Coronary artery (tissue), 2 donors: ENCODE data around the gene HOXC12.

Experiments
- DNase-seq: peaks from one replicate; pipeline ENCODE4 v3.0.0-alpha.2; 2017; ENCODE audit warnings: low spot score
- H3K27ac ChIP-seq, 2 donors: fragments of 200-600 bp; sonication (generic); one replicate each; pipeline ENCODE4 v1.5.1; 2016 to 2019
- H3K4me3 ChIP-seq: fragments of 200-600 bp; sonication (generic); 2 replicates; pipeline ENCODE4 v1.5.1; 2016; ENCODE audit warnings: mild to moderate bottlenecking, moderate library complexity
- TF ChIP-seq, protein P1 (sequence below): fragments of 200-600 bp; sonication (generic); IDR thresholded peaks from one replicate; pipeline ENCODE4 v1.5.1; 2019; ENCODE audit warnings: antibody characterized with exemption

Gene HOXC12

DNA sequence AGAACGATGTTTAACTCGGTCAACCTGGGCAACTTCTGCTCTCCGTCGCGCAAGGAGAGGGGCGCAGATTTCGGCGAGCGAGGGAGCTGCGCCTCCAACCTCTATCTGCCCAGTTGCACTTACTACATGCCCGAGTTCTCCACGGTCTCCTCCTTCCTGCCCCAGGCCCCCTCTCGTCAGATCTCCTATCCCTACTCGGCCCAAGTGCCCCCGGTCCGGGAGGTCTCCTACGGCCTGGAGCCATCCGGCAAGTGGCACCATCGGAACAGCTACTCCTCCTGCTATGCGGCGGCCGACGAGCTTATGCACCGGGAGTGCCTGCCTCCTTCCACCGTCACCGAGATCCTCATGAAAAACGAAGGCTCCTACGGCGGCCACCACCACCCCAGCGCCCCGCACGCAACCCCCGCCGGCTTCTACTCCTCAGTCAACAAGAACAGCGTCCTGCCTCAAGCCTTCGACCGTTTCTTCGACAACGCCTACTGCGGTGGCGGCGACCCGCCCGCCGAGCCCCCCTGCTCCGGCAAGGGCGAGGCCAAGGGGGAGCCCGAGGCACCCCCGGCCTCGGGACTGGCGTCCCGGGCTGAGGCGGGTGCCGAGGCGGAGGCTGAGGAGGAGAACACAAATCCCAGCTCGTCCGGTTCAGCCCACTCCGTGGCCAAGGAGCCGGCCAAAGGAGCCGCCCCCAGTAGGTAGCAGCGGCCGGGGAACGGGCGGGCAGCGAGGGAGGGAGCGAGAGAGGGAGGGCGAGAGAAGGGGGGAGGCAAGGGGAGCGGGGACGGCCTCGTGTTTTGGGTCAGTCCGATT, 18.7 kb downstream of the HOXC12 start:
- no peak for DNase-seq
- peak overlapping the region; percentile 63 for H3K4me3 ChIP-seq
- TF ChIP-seq, protein P1, sequence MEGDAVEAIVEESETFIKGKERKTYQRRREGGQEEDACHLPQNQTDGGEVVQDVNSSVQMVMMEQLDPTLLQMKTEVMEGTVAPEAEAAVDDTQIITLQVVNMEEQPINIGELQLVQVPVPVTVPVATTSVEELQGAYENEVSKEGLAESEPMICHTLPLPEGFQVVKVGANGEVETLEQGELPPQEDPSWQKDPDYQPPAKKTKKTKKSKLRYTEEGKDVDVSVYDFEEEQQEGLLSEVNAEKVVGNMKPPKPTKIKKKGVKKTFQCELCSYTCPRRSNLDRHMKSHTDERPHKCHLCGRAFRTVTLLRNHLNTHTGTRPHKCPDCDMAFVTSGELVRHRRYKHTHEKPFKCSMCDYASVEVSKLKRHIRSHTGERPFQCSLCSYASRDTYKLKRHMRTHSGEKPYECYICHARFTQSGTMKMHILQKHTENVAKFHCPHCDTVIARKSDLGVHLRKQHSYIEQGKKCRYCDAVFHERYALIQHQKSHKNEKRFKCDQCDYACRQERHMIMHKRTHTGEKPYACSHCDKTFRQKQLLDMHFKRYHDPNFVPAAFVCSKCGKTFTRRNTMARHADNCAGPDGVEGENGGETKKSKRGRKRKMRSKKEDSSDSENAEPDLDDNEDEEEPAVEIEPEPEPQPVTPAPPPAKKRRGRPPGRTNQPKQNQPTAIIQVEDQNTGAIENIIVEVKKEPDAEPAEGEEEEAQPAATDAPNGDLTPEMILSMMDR: no peak
- no peak overlapping the region for H3K27ac ChIP-seq

DNA sequence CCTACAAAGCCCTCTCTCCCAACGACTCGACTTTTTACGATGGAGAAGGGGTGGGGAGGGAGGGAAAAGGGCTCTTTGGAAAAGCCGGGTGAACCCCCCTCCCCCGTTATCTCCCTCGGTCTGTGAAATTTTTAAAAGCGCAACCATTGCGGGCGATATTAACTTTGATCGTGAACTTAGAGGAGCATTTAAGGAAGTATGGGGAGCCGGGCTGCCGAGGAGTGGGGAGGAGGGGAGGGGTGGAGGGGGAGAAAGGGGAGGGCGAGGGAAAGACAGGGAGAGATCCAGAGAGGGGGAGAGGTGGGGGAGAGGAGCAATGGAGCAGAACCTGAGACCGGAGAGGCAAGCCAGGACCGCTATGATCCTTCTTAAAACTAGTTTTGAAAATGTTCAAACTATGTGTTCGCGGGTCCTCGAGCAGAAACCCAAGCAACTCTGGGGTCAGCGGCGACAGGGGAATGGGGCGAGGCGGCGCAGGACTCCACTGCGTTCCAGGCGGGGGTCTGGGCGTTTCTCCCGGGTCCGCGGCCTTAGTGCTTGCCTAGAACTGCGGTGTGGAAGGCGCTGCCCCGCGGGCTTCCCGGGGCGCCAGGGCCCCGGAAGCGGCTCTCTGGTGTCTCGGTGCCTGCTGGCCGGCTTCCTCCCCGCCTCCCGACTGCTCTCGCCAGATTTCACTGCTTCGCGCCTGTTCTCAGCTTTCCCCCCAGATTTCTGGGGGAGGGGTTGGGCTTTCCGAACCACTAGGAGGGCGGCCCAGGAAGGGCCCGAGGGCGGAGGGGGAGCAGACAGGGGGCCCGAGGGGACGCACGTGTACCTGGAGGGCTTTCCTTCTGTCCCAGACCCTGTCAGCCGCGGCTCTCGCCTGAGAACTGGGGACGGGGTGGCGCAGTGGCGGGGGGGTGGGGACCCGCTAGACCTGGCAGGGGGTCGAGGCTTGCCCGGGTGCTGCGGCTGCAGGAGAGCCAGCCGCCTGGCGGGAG, 19.7 kb downstream of the HOXC12 start, which contains the start of gene HOTAIR:
HOTAIR (minus strand) TSS at position 871 of the 980 bp plus-strand sequence.
- DNase-seq: no peak
- peak within 1 kb of the TSS; percentile 63 for H3K4me3 ChIP-seq
- H3K27ac ChIP-seq: no peak within 1 kb of the TSS
- TF ChIP-seq, protein P1: no peak

DNA sequence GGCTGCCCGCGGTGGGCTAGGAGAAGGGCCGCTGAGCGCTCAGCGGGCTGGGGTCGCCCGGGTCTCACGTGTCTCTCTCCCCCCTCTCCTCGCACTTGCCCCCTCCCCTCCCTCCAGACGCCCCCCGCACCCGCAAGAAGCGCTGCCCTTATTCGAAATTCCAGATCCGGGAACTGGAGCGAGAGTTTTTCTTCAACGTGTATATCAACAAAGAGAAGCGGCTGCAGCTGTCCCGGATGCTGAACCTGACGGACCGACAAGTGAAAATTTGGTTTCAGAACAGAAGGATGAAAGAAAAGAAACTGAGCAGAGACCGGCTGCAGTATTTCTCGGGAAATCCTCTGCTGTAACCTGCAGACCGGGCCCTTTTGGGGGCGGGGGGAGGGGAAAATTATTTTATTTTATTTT, 20.4 kb downstream of the HOXC12 start:
- no peak overlapping the region for H3K27ac ChIP-seq
- TF ChIP-seq, protein P1: no peak
- H3K4me3 ChIP-seq: peak overlapping the region; percentile 63
- no peak for DNase-seq

DNA sequence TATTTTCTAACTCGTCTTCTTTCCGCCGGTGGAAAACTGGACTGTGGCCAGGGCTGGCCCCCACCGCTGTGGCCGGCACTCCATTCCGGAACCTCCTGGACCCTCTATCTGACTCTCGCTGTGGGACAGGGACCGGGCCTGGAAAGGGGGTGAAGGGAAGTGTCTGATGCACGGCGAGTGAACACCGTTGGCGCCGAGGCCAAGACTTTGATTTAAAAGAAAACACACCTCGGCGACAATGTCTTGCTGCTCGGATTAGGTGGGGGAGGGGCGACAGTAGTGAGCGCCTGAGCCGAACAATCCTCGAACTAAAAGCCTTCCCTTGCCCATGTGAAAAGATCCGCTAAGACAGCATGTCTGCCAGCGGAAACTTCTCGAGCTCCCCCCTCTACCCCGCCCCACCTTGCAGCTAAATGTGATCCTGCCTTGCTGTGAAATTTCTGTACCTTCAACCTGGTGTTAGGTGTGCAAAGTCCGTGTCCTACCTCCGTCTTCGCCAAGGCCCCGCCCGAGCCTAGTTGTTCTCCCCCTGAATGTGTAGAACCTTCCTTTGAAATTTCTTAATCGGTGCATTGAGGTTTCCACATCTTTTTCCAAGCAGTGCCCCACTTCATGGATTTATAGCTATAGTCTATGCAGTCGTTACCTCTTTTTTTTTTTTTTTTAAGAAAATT, 20.9 kb downstream of the HOXC12 start:
- Histone ChIP-seq H3K4me3 (no peak overlapping the region), H3K27ac (no peak overlapping the region)
- no peak for DNase-seq
- TF ChIP-seq, protein P1: no peak

DNA sequence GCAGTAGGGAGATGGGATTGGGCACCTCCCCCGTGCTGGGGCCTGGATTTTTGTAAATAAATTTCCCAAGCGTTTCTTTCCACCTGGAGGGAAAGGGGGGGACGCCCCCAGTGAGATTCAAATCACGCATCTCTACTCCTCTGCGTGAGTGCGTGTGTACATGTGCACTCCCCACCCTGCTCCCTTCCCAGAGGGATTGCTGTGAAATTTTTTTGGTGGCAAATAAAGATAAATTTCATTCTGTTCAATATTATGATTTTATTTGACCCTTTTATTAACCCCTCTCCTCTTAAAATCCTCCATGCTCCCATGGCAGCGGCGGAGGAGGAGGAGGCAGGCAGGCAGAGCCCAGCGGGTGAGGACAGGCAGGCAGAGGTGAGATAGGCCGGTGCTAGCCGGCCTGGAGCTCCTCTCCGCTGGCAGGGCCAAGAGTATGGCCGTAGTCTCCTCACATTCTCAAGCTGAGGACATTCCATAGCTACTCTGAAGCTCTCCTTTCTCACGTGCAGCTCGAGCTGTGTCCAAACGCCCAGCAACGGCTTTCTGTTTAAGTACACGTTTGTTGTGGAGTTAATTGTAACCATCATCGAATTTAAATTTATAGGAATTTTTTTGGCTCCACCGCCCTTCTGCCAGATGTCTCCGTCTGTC, 21.6 kb downstream of the HOXC12 start:
- H3K27ac ChIP-seq: no peak overlapping the region
- TF ChIP-seq, protein P1: no peak
- DNase-seq: no peak
- no peak overlapping the region for H3K4me3 ChIP-seq

DNA sequence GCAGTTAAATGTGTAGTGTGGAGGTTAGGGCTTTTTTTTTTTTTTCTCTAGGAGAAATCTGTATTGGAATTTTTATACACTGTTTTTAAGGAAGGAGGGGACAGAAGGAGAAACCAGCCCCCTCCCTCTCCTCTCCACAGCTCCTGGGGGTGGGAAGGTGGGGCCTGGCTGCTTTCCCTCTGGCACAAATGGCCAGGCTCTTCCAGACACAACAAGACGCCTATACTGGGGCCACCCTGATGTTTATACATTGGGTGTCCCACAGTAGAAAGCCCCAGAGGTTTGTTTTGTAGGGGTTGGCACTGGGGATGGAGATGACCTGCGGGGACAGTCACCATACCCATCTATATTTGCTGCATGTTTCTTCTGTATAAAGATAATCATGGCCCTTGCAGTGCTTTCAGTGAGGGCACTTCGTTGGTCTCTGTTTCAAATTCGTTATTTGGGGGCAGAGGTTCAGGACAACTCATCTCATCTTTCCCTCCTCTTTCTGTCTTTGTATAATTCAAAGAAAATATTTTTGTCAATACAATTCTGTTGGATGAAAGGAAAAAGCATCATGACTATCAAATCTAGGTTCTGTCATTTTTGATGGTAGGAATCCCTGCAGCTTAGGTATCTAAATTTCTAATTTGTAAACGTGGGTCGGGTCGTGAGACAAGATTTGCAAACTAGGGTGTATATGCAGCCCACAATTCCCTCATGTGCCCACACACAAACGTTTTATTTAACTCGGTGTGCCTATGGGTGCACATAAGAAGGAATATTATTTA, 22.3 kb downstream of the HOXC12 start:
- Histone ChIP-seq H3K27ac (no peak overlapping the region), H3K4me3 (no peak overlapping the region)
- TF ChIP-seq, protein P1: no peak
- DNase-seq: no peak
